Measurements from ENCODE around the gene PPP2R5C. TPM values are rescaled to one million over a fixed set of nuclear protein-coding genes. Genes with fewer than 3 reads are reported as not detected.

PPP2R5C gene
- total RNA-seq, 1 experiment from 2014 or later = 93.0 TPM

GRCh38 chr14:101784631-101785030 lies 23.1 kb downstream of the PPP2R5C start:
- Histone ChIP-seq H2BK20ac (ENCODE audit: low read depth, low read length, poor library complexity, severe bottlenecking) (no peak overlapping the region), H4K8ac (replicated peaks; ENCODE audit: insufficient read length, low read depth, low read length) (no peak overlapping the region), H3K4ac (ENCODE audit: low read depth, low read length) (no peak overlapping the region), H4K20me1 (ENCODE audit: control insufficient read depth, insufficient read depth, insufficient read length) (no peaks in the 10 kb centered on the region), H3K14ac (ENCODE audit: insufficient read depth, low read length) (no peak overlapping the region), H3K4me1 (ENCODE audit: insufficient read depth, low read length) (no peaks in the 10 kb centered on the region), H3K27me3 (ENCODE audit: insufficient read depth, low read length) (peaks cover 12% of the 10 kb centered on the region; the same call in 1 of the 2 replicates), H3K56ac (ENCODE audit: insufficient read length, low read depth, low read length) (no peak overlapping the region), H4K91ac (ENCODE audit: insufficient read length, low read depth, low read length) (no peak overlapping the region), H2BK12ac (ENCODE audit: insufficient read length, low read depth, low read length) (no peak overlapping the region), H3K9ac (ENCODE audit: extremely low read depth, insufficient read length, low read length) (no peak overlapping the region), H2BK5ac (ENCODE audit: insufficient read length, low read length) (no peak overlapping the region), H3K4me2 (ENCODE audit: insufficient read depth, insufficient read length, low read length) (no peak overlapping the region), H2AK5ac (ENCODE audit: insufficient read length, low read length) (no peak overlapping the region), H2BK120ac (ENCODE audit: low read depth, low read length, poor library complexity, severe bottlenecking) (no peak overlapping the region), H3K23me2 (ENCODE audit: insufficient read length, low read depth, low read length, poor library complexity, severe bottlenecking) (peaks cover 16% of the 10 kb centered on the region), H4K5ac (ENCODE audit: insufficient read length, low read depth, low read length) (no peak overlapping the region), H3K23ac (ENCODE audit: insufficient read length, low read depth, low read length) (no peak overlapping the region), H2AFZ (ENCODE audit: low read length) (no peak overlapping the region), H3K9me3 (ENCODE audit: control insufficient read depth, low read depth, low read length) (no peaks in the 10 kb centered on the region), H3T11ph (ENCODE audit: low read length) (no peak overlapping the region), H3K79me2 (ENCODE audit: insufficient read depth, low read length) (no peaks in the 10 kb centered on the region), H2BK15ac (ENCODE audit: low read depth, low read length) (no peak overlapping the region), H3K18ac (ENCODE audit: insufficient read length, low read depth, low read length) (no peak overlapping the region), H3K27ac (ENCODE audit: insufficient read length, low read depth, low read length) (no peak overlapping the region), H3K79me1 (ENCODE audit: insufficient read depth, low read depth, low read length, poor library complexity, severe bottlenecking) (no peaks in the 10 kb centered on the region)
- Mint-ChIP-seq H3K27me3 (ENCODE audit: low read depth) (peaks cover 36% of the 10 kb centered on the region), H3K4me3 (no peak overlapping the region; a peak in 1 of 5 replicates), H3K27ac (no peak overlapping the region; a peak in 1 of 7 replicates), H3K9me3 (no peaks in the 10 kb centered on the region), H3K36me3 (ENCODE audit: insufficient read depth in 1 of 3, low read depth in 3 of 3) (no peaks in the 10 kb centered on the region; a peak in 1 of 7 replicates), H3K4me1 (peaks cover 10% of the 10 kb centered on the region in 2 experiments)
- DNase-seq = no peak
- WGBS (ENCODE audit: extremely low coverage, insufficient read length, low lambda C conversion rate) = no CpG with 5 or more reads among the region's 6 CpGs
- TF ChIP-seq CTCF (conservative IDR thresholded peaks at IDR 0.05) = no peak
